Caco-2 (cell line): ENCODE measurements around the gene SLC25A51. TPM values are rescaled to one million over a fixed set of nuclear protein-coding genes. Genes with fewer than 3 reads are reported as not detected.

Source experiments
- BruUV-seq: library from RNA; stranded (reverse); fragments of 400-500 nt; replicated peaks from 2 replicates; lab custom pipeline; 2021; lab: Mats Ljungman, UMichigan
- CTCF ChIA-PET: fragments of 300-600 bp; sonication (Branson Sonifier 250); formaldehyde crosslinking; loops from one replicate; lab custom pipeline; 2022; ENCODE audit warnings: antibody characterized with exemption; lab: Charles Lee
- POLR2A ChIA-PET: fragments of 300-600 bp; sonication (Branson Sonifier 250); formaldehyde crosslinking; loops from one replicate; lab custom pipeline; 2022; ENCODE audit warnings: antibody characterized with exemption; lab: Charles Lee
- DNase-seq, 2 experiments: peaks; one replicate each; pipeline versions ENCODE4 v3.0.0 to v3.0.0-alpha.2; 2020 to 2022
- H3K27me3 ChIP-seq: replicated peaks from 2 replicates; pipeline ENCODE4 v1.6.0; 2011; ENCODE audit warnings: low read length; ENCODE audit not compliant: control insufficient read depth, insufficient read depth
- H3K36me3 ChIP-seq: 2 replicates; pipeline ENCODE4 v1.5.1; 2011; ENCODE audit warnings: low read length; ENCODE audit not compliant: control insufficient read depth, insufficient read depth
- H3K4me1 ChIP-seq: fragments of 250-450 bp; sonication (Bioruptor Pico); 2 replicates; pipeline ENCODE4 v1.5.1; 2020; ENCODE audit warnings: mild to moderate bottlenecking
- H3K4me3 ChIP-seq: 2 replicates; pipeline ENCODE4 v1.5.1; 2011; ENCODE audit warnings: low read depth, mild to moderate bottlenecking, control low read depth, low read length
- H3K9me3 ChIP-seq: fragments of 250-450 bp; sonication (Bioruptor Pico); 2 replicates; pipeline ENCODE4 v1.5.1; 2020; ENCODE audit warnings: mild to moderate bottlenecking, moderate library complexity
- H3K27ac Mint-ChIP-seq: one replicate; pipeline ENCODE4 v1.8.0; 2022; ENCODE audit warnings: mixed read lengths; ENCODE audit not compliant: unreplicated experiment
- H3K27me3 Mint-ChIP-seq: one replicate; pipeline ENCODE4 v1.8.0; 2022; ENCODE audit warnings: mixed read lengths; ENCODE audit not compliant: insufficient read depth, unreplicated experiment
- H3K36me3 Mint-ChIP-seq: one replicate; pipeline ENCODE4 v1.8.0; 2022; ENCODE audit warnings: mild to moderate bottlenecking, mixed read lengths; ENCODE audit not compliant: insufficient read depth, unreplicated experiment
- H3K4me1 Mint-ChIP-seq: one replicate; pipeline ENCODE4 v1.8.0; 2022; ENCODE audit warnings: low read depth, mixed read lengths; ENCODE audit not compliant: unreplicated experiment
- H3K4me3 Mint-ChIP-seq: one replicate; pipeline ENCODE4 v1.8.0; 2022; ENCODE audit warnings: mild to moderate bottlenecking, moderate library complexity, mixed read lengths; ENCODE audit not compliant: unreplicated experiment
- H3K9me3 Mint-ChIP-seq: one replicate; pipeline ENCODE4 v1.8.0; 2022; ENCODE audit warnings: mixed read lengths; ENCODE audit not compliant: unreplicated experiment
- CTCF ChIP-seq, 2 experiments: fragments of 200-600 bp in 1 of 2; IDR thresholded peaks; 1 replicate in 1 of 2; 2 replicates in 1 of 2; pipeline versions ENCODE4 v1.5.1 to v1.8.0; 2011 to 2022; ENCODE audit warnings: antibody characterized with exemption in 1 of 2, control low read depth in 1 of 2, inconsistent platforms in 1 of 2, low read depth in 1 of 2, low read length in 1 of 2, mild to moderate bottlenecking in 1 of 2, moderate library complexity in 1 of 2; ENCODE audit not compliant: insufficient read depth in 1 of 2, severe bottlenecking in 1 of 2, unreplicated experiment in 1 of 2
- intact Hi-C: fragments of 100-400 bp; cut with micrococcal nuclease; formaldehyde crosslinking; loops from one replicate; pipeline ENCODE4 v1.10.0; 2022; ENCODE audit not compliant: unreplicated experiment
- total RNA-seq: library from RNA; stranded (reverse); gene quantifications from 2 replicates; pipeline ENCODE4 v1.2.3, GENCODE V29; 2022

Gene SLC25A51
- total RNA-seq, 1 experiment from 2014 or later, result 29.1 TPM

DNA sequence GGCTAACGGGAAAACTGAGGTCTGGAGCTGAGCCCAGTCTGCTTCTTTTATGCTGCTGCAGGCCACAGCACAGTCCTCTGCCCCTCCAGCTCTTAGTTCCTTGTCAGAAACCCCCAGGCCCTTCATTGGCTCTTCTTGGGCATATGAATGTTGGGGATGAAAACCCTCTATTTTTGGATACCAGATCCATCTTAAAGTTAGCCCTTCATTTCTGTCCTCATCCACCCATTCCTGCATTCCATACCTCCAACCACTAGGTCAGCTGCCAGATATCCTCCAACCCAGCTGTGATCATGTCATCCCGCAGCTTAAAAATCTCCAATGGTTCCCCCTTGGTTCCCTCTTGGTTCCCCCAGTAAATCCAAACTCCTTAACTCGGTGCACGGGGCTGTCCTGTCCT is 1.8 kb upstream of the SLC25A51 start:
- no peaks in the 10 kb centered on the region for H3K27me3 ChIP-seq
- intact Hi-C loops, result loop anchor here (2.0 to 10.0 kb wide), 5 partner anchors 121 to 457 kb away; partner anchors contain the start of genes EXOSC3 and SHB
- TF ChIP-seq CTCF (IDR thresholded peaks at IDR 0.05; ENCODE audit: insufficient read depth in 1 of 2, low read depth in 1 of 2, low read length in 1 of 2, severe bottlenecking in 1 of 2, unreplicated experiment in 1 of 2), result no peak
- H3K4me3 ChIP-seq, result no peak overlapping the region
- Mint-ChIP-seq H3K4me1 (peaks cover 22% of the 10 kb centered on the region), H3K27me3 (no peaks in the 10 kb centered on the region), H3K36me3 (peaks cover 12% of the 10 kb centered on the region), H3K9me3 (no peaks in the 10 kb centered on the region), H3K4me3 (peak overlapping the region; percentile 22), H3K27ac (peak overlapping the region; percentile 30)
- POLR2A ChIA-PET, result no interaction called here
- BruUV-seq, result no TSS peak
- H3K9me3 ChIP-seq, result no peaks in the 10 kb centered on the region
- no peak for DNase-seq
- no peaks in the 10 kb centered on the region for H3K36me3 ChIP-seq
- H3K4me1 ChIP-seq, result peaks cover 31% of the 10 kb centered on the region
- CTCF ChIA-PET, result interaction anchor here (0.6 kb wide), 1 partner anchor 45 kb away, joined by 3 read pairs; no protein-coding TSS in a partner anchor

GRCh38 chr9:37905131-37905505 is 1.2 kb upstream of the SLC25A51 start:
- Mint-ChIP-seq H3K27me3 (no peaks in the 10 kb centered on the region), H3K9me3 (no peaks in the 10 kb centered on the region), H3K36me3 (peaks cover 19% of the 10 kb centered on the region), H3K4me1 (peaks cover 22% of the 10 kb centered on the region), H3K4me3 (peak overlapping the region; percentile 77), H3K27ac (peak overlapping the region; percentile 91)
- ChIA-PET POLR2A (no interaction called here), CTCF (no interaction called here)
- Histone ChIP-seq H3K4me1 (peaks cover 31% of the 10 kb centered on the region), H3K4me3 (peak overlapping the region; percentile 81), H3K9me3 (no peaks in the 10 kb centered on the region), H3K36me3 (no peaks in the 10 kb centered on the region), H3K27me3 (no peaks in the 10 kb centered on the region)
- BruUV-seq, result no TSS peak
- TF ChIP-seq CTCF (IDR thresholded peaks at IDR 0.05; ENCODE audit: insufficient read depth in 1 of 2, low read depth in 1 of 2, low read length in 1 of 2, severe bottlenecking in 1 of 2, unreplicated experiment in 1 of 2), result no peak
- intact Hi-C loops, result loop anchor here (2.0 to 10.0 kb wide), 5 partner anchors 120 to 458 kb away; partner anchors contain the start of genes EXOSC3 and SHB
- DNase-seq, result no peak

DNA sequence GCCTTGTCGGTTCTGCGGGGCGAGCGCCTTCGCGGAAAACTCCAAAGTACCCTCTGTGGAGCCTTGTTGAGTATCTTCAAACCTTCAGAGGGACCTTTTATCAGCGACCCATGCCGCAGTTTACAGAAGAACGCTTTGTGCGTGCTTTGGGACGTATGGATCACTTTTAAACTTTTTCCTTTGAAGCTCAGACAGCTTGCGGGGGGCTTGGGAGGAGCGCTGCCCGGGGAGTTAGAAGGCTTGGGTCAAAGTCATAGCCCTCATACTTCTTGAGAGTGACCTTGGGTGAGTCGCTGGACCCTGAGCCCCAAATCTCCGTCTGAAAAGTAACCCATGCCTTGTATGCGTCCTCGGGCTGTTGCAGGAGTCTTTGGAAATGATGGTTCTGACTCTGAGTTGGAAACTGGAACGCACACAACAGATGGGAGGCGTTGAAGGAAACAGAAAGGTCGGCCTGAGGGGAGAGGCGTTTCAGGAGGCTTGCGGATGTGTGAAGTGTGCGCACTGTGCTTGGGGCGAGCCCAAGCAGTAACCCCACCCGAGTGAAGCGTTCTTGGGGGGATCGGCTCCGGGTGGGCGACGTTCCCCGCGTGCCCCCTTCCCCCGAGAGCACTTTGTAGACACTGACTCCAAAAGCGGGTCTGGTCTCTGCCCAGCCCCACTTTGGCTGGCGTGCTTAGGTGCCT is 661 bp upstream of the SLC25A51 start:
- DNase-seq, result no peak
- peak overlapping the region; percentile 81 for H3K4me3 ChIP-seq
- H3K36me3 ChIP-seq, result no peaks in the 10 kb centered on the region
- H3K9me3 Mint-ChIP-seq, result no peaks in the 10 kb centered on the region
- peaks cover 31% of the 10 kb centered on the region for H3K4me1 ChIP-seq
- H3K27ac Mint-ChIP-seq, result peak overlapping the region; percentile 91
- H3K36me3 Mint-ChIP-seq, result peaks cover 21% of the 10 kb centered on the region
- no peaks in the 10 kb centered on the region for H3K27me3 Mint-ChIP-seq
- H3K27me3 ChIP-seq, result no peaks in the 10 kb centered on the region
- intact Hi-C loops, result loop anchor here (1.0 to 10.0 kb wide), 8 partner anchors 120 to 458 kb away; partner anchors contain the start of genes EXOSC3, POLR1E, SHB and ZBTB5
- H3K9me3 ChIP-seq, result no peaks in the 10 kb centered on the region
- CTCF ChIA-PET, result interaction anchor here (0.6 kb wide), 1 partner anchor 12 kb away, joined by 3 read pairs; no protein-coding TSS in a partner anchor
- H3K4me1 Mint-ChIP-seq, result peaks cover 22% of the 10 kb centered on the region
- TSS peak; percentile 62 for BruUV-seq
- POLR2A ChIA-PET, result no interaction called here
- H3K4me3 Mint-ChIP-seq, result peak overlapping the region; percentile 77
- TF ChIP-seq CTCF (IDR thresholded peaks at IDR 0.05; ENCODE audit: insufficient read depth in 1 of 2, low read depth in 1 of 2, low read length in 1 of 2, severe bottlenecking in 1 of 2, unreplicated experiment in 1 of 2), result no peak
